ENCODE measurements around the gene OXLD1. TPM values are rescaled to one million over a fixed set of nuclear protein-coding genes. Genes with fewer than 3 reads are reported as not detected.

Gene OXLD1
- total and polyA plus RNA-seq, 9 donors, result 9.9 to 21.8 (median 11.6) TPM

DNA sequence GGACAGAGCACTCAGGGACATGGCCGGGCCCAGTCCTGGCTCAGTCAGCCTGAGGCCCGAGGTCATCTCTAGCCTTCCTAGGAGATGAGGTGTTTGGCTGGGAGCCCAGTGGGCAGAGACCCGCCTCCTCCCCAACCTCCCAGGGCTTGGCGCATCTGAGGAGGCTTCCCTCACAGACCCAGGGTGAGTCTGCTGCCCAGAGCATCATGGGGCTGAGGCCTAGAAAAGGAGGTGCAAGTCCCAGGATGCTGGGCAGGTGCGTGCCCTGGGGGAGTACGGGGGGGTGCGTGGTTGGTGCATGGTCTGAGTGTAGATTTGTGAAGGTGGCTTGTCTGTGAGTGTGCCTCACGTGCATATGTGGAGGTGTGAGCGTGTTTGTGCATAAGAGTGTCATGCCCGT is 14.7 kb downstream of the OXLD1 start:
- peaks cover 41% of the 10 kb centered on the region for H3K27me3 ChIP-seq (ENCODE audit: control insufficient read depth, insufficient read depth, low read length)
- no peak overlapping the region for H3K27ac ChIP-seq (ENCODE audit: low read length)
- H3K4me3 ChIP-seq (ENCODE audit: low read length), result no peak overlapping the region
- H3K4me1 ChIP-seq (ENCODE audit: control insufficient read depth, insufficient read depth, low read length), result peaks cover 14% of the 10 kb centered on the region
- H3K36me3 ChIP-seq (ENCODE audit: control insufficient read depth, insufficient read depth, low read length), result no peaks in the 10 kb centered on the region
- WGBS (ENCODE audit: insufficient coverage), result 90% methylated on average over 6 of the region's 10 CpGs
- peaks cover 2% of the 10 kb centered on the region for H3K9me3 ChIP-seq (replicated peaks; ENCODE audit: control insufficient read depth, low read depth, low read length)
- DNase-seq, result no peak

DNA sequence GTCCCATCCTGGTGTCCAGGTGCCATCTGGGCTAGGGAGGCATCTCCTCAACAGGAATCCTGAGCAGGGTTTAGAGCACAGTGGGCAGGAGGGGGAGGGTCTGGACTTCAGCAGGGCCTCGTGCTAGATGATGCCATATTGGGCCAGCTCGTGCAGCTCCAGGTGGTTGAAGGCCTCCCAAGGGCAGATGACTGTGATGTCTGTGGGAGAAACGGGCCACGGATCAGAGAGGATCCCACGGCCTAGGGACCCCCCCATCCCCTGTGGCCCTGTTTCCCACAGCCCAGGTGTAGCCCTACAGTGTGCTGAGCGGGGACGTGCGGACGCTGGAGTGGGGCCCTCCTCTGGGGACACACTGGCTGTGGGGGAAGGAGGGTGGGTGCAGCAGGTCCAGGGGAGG is 15.5 kb downstream of the OXLD1 start:
- DNase-seq, result no peak
- 75% methylated on average over 6 of the region's 9 CpGs for WGBS (ENCODE audit: insufficient coverage)

DNA sequence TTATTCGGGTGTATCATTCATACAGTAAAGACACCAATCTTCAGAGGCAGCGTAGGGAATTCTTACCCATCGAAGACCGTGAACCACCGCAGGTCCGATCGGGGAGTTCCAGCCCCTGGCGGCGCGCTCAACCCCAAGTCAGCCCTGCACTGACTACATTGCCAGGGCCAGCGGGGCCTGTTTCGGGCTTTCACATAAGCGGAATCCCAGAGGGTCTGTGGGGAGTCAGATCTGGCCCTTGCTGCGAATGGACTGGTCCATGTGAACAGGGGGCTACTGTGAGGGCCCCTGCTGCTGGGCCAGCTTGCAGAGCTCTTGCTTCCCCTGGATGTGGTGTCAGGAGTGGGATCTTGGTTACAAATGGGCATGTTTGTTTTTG is 17.7 kb downstream of the OXLD1 start:
- Histone ChIP-seq H3K4me1 (ENCODE audit: control insufficient read depth, insufficient read depth, low read length) (peaks cover 6% of the 10 kb centered on the region), H3K4me3 (ENCODE audit: low read length) (no peak overlapping the region), H3K27ac (ENCODE audit: low read length) (no peak overlapping the region), H3K36me3 (ENCODE audit: control insufficient read depth, insufficient read depth, low read length) (no peaks in the 10 kb centered on the region), H3K9me3 (replicated peaks; ENCODE audit: control insufficient read depth, low read depth, low read length) (peaks cover 2% of the 10 kb centered on the region), H3K27me3 (ENCODE audit: control insufficient read depth, insufficient read depth, low read length) (peaks cover 43% of the 10 kb centered on the region)
- 70% methylated on average over 13 of the region's 14 CpGs for WGBS (ENCODE audit: insufficient coverage)
- no peak for DNase-seq

More for the DNA sequence above, 15.5 kb downstream of the OXLD1 start:
- Histone ChIP-seq H3K4me1 (ENCODE audit: control insufficient read depth, insufficient read depth, low read length) (peaks cover 14% of the 10 kb centered on the region), H3K36me3 (ENCODE audit: control insufficient read depth, insufficient read depth, low read length) (no peaks in the 10 kb centered on the region), H3K9me3 (replicated peaks; ENCODE audit: control insufficient read depth, low read depth, low read length) (peaks cover 2% of the 10 kb centered on the region), H3K27me3 (ENCODE audit: control insufficient read depth, insufficient read depth, low read length) (peaks cover 43% of the 10 kb centered on the region), H3K4me3 (ENCODE audit: low read length) (no peak overlapping the region), H3K27ac (ENCODE audit: low read length) (no peak overlapping the region)

DNA sequence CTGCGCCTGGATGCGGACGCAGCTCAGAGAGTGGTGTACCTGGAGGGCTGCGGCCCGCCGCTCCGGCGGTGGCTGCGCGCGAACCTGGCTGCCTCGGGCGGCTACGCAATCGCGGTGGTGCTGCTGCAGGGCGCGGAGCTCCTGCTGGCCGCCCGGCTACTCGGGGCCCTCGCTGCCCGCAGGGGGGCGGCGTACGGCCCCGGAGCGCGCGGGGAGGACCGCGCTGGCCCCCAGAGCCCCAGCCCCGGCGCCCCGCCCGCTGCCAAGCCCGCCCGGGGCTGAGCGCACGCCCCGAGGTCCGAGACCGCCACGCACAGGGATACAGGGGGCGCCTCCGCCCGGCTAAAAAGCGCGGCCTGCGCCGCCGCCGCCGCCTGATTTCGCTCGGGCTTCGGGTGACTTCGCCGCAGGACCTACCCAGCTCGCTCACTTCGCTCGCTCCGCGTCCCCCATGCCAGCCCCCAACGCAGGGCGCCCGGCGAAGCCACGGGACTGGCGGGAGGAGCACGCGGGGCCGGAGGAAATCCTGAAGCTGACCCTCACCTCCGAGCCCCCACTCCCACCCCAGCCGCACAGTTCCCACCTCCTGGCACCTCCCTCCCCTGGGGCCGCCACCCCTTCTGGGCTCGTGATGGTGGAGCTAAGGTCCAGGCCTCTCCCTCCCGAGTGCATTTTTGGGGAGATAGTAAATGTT is 18.2 kb downstream of the OXLD1 start:
- Histone ChIP-seq H3K36me3 (ENCODE audit: control insufficient read depth, insufficient read depth, low read length) (no peaks in the 10 kb centered on the region), H3K4me1 (ENCODE audit: control insufficient read depth, insufficient read depth, low read length) (peaks cover 2% of the 10 kb centered on the region), H3K9me3 (replicated peaks; ENCODE audit: control insufficient read depth, low read depth, low read length) (peaks cover 2% of the 10 kb centered on the region), H3K27me3 (ENCODE audit: control insufficient read depth, insufficient read depth, low read length) (peaks cover 42% of the 10 kb centered on the region), H3K4me3 (ENCODE audit: low read length) (no peak overlapping the region), H3K27ac (ENCODE audit: low read length) (no peak overlapping the region)
- DNase-seq, result no peak
- WGBS (ENCODE audit: insufficient coverage), result 2% methylated on average over 73 of the region's 78 CpGs

DNA sequence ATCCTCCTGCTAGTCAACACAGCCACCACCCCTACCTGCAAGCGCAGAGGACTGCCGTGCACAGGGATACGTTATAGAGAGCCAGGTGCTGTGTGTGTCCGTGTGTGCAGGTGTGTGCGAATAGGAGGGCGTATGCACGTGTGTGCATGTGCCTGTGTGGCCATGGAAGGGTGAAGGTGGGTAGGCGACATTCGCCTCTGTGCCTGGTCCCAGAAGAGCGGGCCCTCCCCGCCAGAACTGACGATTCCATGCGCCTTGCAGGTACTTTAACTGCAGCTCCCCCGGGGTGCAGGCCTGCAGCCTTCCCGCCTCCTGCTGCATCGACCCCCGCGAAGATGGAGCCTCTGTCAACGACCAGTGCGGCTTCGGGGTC is 18.8 kb downstream of the OXLD1 start:
- Histone ChIP-seq H3K27ac (ENCODE audit: low read length) (no peak overlapping the region), H3K36me3 (ENCODE audit: control insufficient read depth, insufficient read depth, low read length) (no peaks in the 10 kb centered on the region), H3K9me3 (replicated peaks; ENCODE audit: control insufficient read depth, low read depth, low read length) (peaks cover 2% of the 10 kb centered on the region), H3K4me3 (ENCODE audit: low read length) (no peak overlapping the region), H3K27me3 (ENCODE audit: control insufficient read depth, insufficient read depth, low read length) (peaks cover 40% of the 10 kb centered on the region), H3K4me1 (ENCODE audit: control insufficient read depth, insufficient read depth, low read length) (no peaks in the 10 kb centered on the region)
- WGBS (ENCODE audit: insufficient coverage), result 23% methylated on average over 17 of the region's 21 CpGs
- no peak for DNase-seq

DNA sequence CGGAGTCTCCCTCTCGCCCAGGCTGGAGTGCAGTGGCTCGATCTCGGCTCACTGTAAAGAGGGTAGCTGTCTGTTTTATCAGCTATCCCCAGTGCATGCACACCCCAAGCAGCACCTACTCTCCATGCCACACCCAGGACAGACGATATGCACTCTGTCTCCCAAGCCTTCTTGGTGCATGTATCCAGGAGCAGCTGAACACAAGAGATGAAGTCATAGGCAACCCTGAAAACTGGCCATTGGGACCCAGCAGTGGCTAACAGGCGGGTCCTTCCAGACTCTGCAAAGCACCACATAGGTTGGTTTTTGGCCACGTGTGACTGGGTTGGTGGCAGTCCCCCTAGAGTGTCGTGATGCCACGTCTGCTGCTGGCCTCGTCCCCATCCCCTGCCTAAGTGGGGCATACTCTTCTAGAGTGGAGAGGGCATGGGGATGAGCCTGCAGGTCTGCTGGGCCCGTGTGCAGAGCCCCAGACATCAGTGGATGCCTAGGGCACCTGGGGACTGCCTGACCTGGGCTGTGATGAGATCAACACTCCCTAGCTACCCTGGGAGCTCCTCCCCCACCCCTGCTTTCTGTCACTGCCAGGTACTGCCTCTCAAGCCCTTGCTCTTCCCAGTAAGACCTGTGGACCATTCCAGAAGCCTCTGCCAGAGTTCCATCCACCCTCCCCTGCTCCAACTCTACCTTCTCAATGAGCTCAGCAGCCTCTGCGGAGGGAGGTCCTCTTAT is 19.4 kb downstream of the OXLD1 start:
- 47% methylated on average over 6 of the region's 12 CpGs for WGBS (ENCODE audit: insufficient coverage)
- Histone ChIP-seq H3K27me3 (ENCODE audit: control insufficient read depth, insufficient read depth, low read length) (peaks cover 40% of the 10 kb centered on the region), H3K9me3 (replicated peaks; ENCODE audit: control insufficient read depth, low read depth, low read length) (peaks cover 2% of the 10 kb centered on the region)

DNA sequence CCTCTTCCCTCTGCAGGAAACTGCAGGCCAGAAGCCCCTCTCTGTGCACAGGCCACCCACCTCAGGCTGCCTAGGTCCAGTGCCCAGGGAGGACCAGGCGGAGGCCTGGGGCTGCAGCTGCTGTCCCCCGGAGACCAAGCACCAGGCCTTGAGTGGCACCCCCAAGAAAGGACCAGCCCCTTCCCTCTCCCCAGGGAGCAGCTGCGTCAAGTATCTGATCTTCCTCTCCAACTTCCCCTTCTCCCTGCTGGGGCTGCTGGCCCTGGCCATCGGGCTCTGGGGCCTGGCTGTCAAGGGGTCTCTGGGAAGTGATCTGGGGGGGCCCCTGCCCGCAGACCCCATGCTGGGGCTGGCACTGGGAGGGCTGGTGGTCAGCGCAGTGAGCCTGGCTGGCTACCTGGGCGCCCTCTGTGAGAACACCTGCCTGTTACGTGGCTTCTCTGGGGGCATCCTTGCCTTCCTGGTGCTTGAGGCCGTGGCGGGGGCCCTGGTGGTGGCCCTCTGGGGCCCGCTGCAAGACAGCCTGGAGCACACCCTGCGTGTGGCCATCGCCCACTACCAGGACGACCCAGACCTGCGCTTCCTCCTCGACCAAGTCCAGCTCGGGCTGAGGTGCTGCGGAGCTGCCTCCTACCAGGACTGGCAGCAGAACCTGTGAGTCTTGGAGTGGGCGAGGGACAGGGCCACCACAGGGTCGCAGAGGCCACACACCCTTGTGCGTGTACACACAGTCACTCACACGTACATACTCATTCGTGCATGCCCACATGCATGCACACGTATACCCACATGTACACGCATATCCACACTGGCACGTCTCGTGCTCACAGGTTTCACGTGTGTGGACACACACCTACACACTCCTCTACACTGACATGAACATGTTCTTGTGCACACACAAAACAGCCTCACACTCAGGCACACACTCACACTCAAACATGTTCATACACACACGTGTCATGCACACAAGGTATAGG is 21.1 kb downstream of the OXLD1 start:
- peaks cover 35% of the 10 kb centered on the region for H3K27me3 ChIP-seq (ENCODE audit: control insufficient read depth, insufficient read depth, low read length)
- no peaks in the 10 kb centered on the region for H3K4me1 ChIP-seq (ENCODE audit: control insufficient read depth, insufficient read depth, low read length)
- no peaks in the 10 kb centered on the region for H3K36me3 ChIP-seq (ENCODE audit: control insufficient read depth, insufficient read depth, low read length)
- WGBS (ENCODE audit: insufficient coverage), result 88% methylated on average over 26 of the region's 29 CpGs
- H3K4me3 ChIP-seq (ENCODE audit: low read length), result no peak overlapping the region
- DNase-seq, result no peak
- H3K9me3 ChIP-seq (replicated peaks; ENCODE audit: control insufficient read depth, low read depth, low read length), result peaks cover 2% of the 10 kb centered on the region
- no peak overlapping the region for H3K27ac ChIP-seq (ENCODE audit: low read length)

More for the DNA sequence above, 19.4 kb downstream of the OXLD1 start:
- Histone ChIP-seq H3K36me3 (ENCODE audit: control insufficient read depth, insufficient read depth, low read length) (no peaks in the 10 kb centered on the region), H3K4me3 (ENCODE audit: low read length) (no peak overlapping the region), H3K4me1 (ENCODE audit: control insufficient read depth, insufficient read depth, low read length) (no peaks in the 10 kb centered on the region), H3K27ac (ENCODE audit: low read length) (no peak overlapping the region)
- DNase-seq, result no peak

DNA sequence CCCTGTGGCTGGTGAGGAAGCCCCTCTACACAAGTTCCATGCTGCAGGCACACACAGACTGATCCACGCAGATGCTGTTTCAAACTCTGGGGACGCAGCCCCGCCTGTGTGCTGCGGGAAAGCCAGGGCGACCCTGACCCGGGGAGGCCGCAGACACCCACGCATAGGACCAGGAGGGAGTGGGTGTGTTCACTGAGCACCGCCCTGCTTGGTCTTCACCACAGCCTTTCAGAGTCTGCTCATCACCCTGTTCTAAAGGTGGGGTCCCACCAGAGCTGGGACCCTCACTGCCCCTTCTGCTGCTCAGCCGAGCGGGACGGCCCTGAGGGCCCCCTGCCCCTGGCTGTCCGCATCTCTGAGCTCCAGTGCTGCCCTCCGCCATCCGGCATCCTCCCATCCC is 21.9 kb downstream of the OXLD1 start:
- WGBS (ENCODE audit: insufficient coverage), result 81% methylated on average over 11 of the region's 15 CpGs
- no peaks in the 10 kb centered on the region for H3K4me1 ChIP-seq (ENCODE audit: control insufficient read depth, insufficient read depth, low read length)
- no peaks in the 10 kb centered on the region for H3K36me3 ChIP-seq (ENCODE audit: control insufficient read depth, insufficient read depth, low read length)
- peaks cover 28% of the 10 kb centered on the region for H3K27me3 ChIP-seq (ENCODE audit: control insufficient read depth, insufficient read depth, low read length)
- H3K27ac ChIP-seq (ENCODE audit: low read length), result no peak overlapping the region
- no peak overlapping the region for H3K4me3 ChIP-seq (ENCODE audit: low read length)
- peaks cover 2% of the 10 kb centered on the region for H3K9me3 ChIP-seq (replicated peaks; ENCODE audit: control insufficient read depth, low read depth, low read length)
- DNase-seq, result no peak

DNA sequence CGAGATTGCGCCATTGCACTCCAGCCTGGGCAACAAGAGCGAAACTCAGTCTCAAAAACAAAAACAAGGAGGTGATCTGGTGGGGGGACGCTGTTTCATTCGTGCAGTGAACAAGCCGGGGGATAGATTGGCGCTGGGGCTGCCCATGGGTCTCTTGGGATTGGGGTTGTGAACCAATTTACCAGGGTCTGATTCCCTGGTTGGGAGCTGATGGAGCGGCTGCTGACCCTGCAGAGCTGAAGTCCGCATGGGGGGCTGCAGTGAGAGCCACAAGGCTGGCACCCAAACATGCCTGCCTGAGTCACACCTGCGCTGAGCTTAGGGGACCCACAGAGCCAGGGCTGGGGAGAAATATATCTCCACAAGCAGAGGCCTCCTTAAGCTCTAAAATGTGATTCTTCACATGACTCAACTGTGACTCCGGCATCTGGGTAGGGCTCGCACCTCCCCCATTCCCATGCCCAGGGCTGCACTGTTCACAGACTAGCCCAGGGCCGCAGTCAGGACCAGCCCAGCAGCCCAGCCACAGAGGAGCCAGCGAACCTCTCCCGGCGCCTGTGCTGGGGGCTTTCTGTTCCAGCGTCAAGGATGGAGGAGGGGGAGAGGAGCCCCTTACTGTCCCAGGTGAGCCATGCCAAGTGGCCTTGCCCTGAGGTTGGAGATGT is 24.4 kb downstream of the OXLD1 start:
- no peak for DNase-seq
- H3K9me3 ChIP-seq (replicated peaks; ENCODE audit: control insufficient read depth, low read depth, low read length), result no peaks in the 10 kb centered on the region
- H3K4me3 ChIP-seq (ENCODE audit: low read length), result no peak overlapping the region
- peaks cover 4% of the 10 kb centered on the region for H3K4me1 ChIP-seq (ENCODE audit: control insufficient read depth, insufficient read depth, low read length)
- 88% methylated on average over 13 of the region's 17 CpGs for WGBS (ENCODE audit: insufficient coverage)
- H3K27ac ChIP-seq (ENCODE audit: low read length), result no peak overlapping the region
- peaks cover 5% of the 10 kb centered on the region for H3K27me3 ChIP-seq (ENCODE audit: control insufficient read depth, insufficient read depth, low read length)
- H3K36me3 ChIP-seq (ENCODE audit: control insufficient read depth, insufficient read depth, low read length), result no peaks in the 10 kb centered on the region

Measured in muscle of leg (tissue), 11 donors.